HG03135 (cell line): ENCODE data around the gene TCF23.
"Not testable (repeated sequence)": the region's sequence is repeated elsewhere in the genome, so short reads cannot be mapped to it uniquely, and the experiment has no call there.

Source experiments
- ATAC-seq: cut with Tn5 transposase; IDR thresholded peaks from one replicate; pipeline ENCODE4 v1.9.1; 2021; ENCODE audit warnings: mild to moderate bottlenecking, moderate library complexity; ENCODE audit not compliant: unreplicated experiment

Gene TCF23

GRCh38 chr2:27184115-27184514 lies 35.3 kb downstream of the TCF23 start:
- ATAC-seq = no peak

GRCh38 chr2:27185331-27186026 lies 36.7 kb downstream of the TCF23 start:
- ATAC-seq = no peak

GRCh38 chr2:27186613-27187345 lies 38.0 kb downstream of the TCF23 start:
- ATAC-seq = no peak

GRCh38 chr2:27189989-27190388 lies 41.2 kb downstream of the TCF23 start:
- ATAC-seq = no peak

- ATAC-seq = no peak
Observed at GRCh38 chr2:27191070-27191829, 42.4 kb downstream of the TCF23 start.

- ATAC-seq = no peak
Observed at GRCh38 chr2:27194538-27195354, 45.9 kb downstream of the TCF23 start.

- not testable (repeated sequence) for ATAC-seq
Observed at GRCh38 chr2:27195799-27196198, 47.0 kb downstream of the TCF23 start.

GRCh38 chr2:27198068-27198467 lies 49.3 kb downstream of the TCF23 start:
- ATAC-seq = not testable (repeated sequence)

GRCh38 chr2:27198627-27199026 lies 49.8 kb downstream of the TCF23 start:
- ATAC-seq = no peak

GRCh38 chr2:27199241-27199640 lies 50.4 kb downstream of the TCF23 start:
- ATAC-seq = no peak

GRCh38 chr2:27201675-27202074 lies 52.9 kb downstream of the TCF23 start:
- ATAC-seq = no peak

GRCh38 chr2:27202854-27203253 lies 54.0 kb downstream of the TCF23 start:
- ATAC-seq = no peak

GRCh38 chr2:27203741-27204140 lies 54.9 kb downstream of the TCF23 start:
- ATAC-seq = no peak

GRCh38 chr2:27204566-27204965 lies 55.8 kb downstream of the TCF23 start:
- no peak for ATAC-seq

GRCh38 chr2:27205206-27205605 lies 56.4 kb downstream of the TCF23 start:
- no peak for ATAC-seq

- ATAC-seq = no peak
Observed at GRCh38 chr2:27206346-27206745, 57.5 kb downstream of the TCF23 start.
